ENCODE data around the gene LMO1. TPM values are rescaled to one million over a fixed set of nuclear protein-coding genes. Genes with fewer than 3 reads are reported as not detected.

Gene LMO1
- total RNA-seq, 2 experiments from 2014 or later = not detected

DNA sequence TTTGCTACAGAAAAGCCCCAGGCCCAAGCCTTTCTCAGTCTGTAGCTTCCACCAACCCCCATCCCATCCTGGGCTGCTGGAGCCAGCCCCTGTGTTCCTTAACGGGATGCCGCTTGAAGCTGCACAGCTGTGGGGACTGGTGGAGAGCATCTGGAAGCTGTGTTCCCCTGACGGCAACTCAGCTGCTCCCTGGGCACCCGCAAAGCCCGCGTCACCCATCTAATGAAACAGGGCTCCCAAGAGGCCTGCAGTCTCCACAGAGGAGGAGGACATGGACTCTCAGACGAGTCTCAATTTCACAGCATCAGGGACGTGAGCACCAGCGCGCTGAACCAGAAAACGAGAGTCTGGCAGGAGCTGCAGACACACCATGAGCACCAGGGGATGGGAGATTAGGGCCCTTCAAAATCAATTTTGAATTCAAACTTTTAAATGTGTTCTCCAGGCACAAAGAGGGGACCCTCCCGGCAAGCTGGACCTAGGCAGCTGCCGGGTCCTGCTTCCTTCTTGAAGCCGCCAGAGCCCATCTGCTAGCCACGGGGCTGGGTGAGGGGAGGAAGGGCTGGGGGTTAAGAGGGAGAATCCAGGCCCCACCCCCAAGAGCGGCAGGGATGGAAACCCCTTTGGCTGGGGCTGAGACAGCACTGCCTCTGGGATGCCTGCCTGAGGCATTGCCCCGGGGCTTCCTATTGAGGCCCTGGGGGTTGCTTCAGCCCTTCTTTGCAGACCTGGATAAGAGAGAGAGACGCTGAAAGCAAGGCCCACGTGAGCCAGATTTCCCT, 21.0 kb downstream of the LMO1 start:
- H3K27ac Mint-ChIP-seq = no peak overlapping the region
- no peaks in the 10 kb centered on the region for H3K4me1 Mint-ChIP-seq
- no peak for DNase-seq
- ChIA-PET CTCF (interaction anchor here (0.7 to 1.7 kb wide), 4 partner anchors 13 to 324 kb away, joined by 3 to 5 read pairs (median 4); partner anchors contain the start of gene LMO1), POLR2A (no interaction called here)
- H3K9me3 Mint-ChIP-seq = no peaks in the 10 kb centered on the region
- H3K36me3 Mint-ChIP-seq (ENCODE audit: low read depth) = no peaks in the 10 kb centered on the region
- H3K27me3 Mint-ChIP-seq = peaks cover 6% of the 10 kb centered on the region
- H3K4me3 Mint-ChIP-seq = no peak overlapping the region

DNA sequence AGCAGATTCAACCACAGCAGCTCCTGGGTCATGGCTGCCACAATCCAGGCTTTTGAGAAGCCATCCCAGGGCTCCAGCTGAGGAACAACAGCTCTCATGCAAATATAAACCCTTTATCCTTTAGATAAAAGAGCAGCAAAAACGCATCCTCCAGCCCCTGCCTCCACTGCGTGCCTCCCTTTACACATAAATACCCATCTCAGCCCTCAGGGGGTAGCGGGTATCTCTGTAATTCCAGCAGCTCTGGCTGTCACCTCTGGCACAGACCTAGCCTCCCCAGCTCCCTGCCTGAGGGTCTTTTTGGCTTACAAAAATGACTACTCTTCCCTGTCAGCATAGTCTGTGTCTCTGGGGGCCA, 21.6 kb downstream of the LMO1 start:
- Mint-ChIP-seq H3K9me3 (no peaks in the 10 kb centered on the region), H3K27me3 (peaks cover 6% of the 10 kb centered on the region), H3K36me3 (ENCODE audit: low read depth) (no peaks in the 10 kb centered on the region), H3K27ac (no peak overlapping the region), H3K4me3 (no peak overlapping the region), H3K4me1 (no peaks in the 10 kb centered on the region)
- DNase-seq = no peak
- POLR2A ChIA-PET = no interaction called here
- CTCF ChIA-PET = interaction anchor here (0.7 to 1.2 kb wide), 2 partner anchors 12 to 14 kb away, joined by 3 to 4 read pairs; no protein-coding TSS in a partner anchor

DNA sequence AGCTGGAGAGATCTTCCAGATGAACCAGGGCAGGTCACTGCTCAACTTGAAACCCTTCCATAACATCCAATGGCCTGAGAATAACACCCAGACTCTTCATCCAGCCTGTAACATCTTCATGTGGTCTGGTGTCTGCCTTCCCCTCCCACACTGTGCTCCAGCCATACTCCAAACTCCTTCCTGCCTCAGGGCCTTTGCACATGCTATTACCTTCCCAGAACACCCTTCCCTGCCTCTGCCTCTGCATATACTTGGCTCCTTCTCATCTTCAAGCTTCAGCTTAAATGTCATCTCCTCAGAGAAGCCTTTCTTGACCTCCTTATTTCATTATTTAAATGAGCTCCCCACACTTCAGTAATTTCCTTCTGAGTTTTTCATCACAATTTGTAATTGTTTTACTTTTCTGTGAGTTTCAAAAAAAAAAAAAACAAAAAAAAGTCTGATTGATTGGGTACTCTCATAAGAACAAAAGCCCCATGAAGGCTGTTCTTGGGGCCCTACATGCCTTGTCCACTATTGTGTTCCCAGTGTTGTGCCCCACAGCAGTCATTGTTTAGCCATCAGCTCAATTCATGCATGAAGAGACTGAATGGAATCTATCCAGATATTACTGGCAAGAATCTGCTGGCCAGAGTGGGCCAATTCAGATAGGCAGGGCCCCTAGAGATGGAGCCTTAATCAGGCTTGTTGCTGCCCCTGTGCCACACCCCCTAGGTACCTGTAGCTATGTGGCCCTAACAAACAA, 22.1 kb downstream of the LMO1 start:
- Mint-ChIP-seq H3K27ac (no peak overlapping the region), H3K36me3 (ENCODE audit: low read depth) (no peaks in the 10 kb centered on the region), H3K27me3 (peaks cover 6% of the 10 kb centered on the region), H3K9me3 (no peaks in the 10 kb centered on the region), H3K4me3 (no peak overlapping the region), H3K4me1 (no peaks in the 10 kb centered on the region)
- ChIA-PET CTCF (interaction anchor here (0.7 to 1.2 kb wide), 2 partner anchors 11 to 13 kb away, joined by 3 to 4 read pairs; no protein-coding TSS in a partner anchor), POLR2A (interaction anchor here (0.6 kb wide), 1 partner anchor 461 kb away, joined by 3 read pairs; no protein-coding TSS in a partner anchor)
- no peak for DNase-seq

DNA sequence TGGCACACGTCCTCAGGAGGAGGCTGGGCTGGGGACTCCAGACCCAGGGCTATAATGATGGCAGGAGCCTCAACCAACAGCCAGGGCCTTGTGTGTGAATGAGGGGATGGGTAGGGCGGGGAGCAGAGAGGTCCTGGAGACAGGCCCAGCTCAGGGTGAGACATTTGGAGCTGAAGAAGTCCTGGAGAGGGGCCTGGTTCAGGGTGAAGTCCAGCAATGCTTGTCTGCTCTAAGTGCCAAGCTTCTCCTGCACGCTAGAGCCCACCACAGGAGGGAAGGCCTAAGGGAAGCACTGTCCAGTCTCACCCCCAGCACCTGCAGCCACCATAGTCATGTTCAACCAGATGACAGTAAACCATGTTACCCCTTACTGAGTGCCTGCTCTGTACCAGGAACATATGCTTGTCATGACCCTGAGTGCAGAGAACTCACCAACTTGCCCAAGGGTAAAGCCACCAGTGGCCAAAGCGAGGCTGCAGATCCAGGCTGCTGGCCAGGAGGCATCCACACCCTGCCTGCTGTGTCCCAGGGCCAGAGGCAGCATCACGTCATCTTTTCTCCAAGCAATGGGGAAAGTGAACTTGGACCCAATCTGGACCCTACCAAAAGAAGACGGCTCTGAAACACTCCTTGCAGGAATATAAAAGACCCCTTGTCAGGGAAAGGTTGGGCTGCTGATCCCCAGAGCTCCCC, 24.0 kb downstream of the LMO1 start:
- POLR2A ChIA-PET = no interaction called here
- Mint-ChIP-seq H3K27ac (no peak overlapping the region), H3K9me3 (no peaks in the 10 kb centered on the region), H3K4me3 (no peak overlapping the region), H3K36me3 (ENCODE audit: low read depth) (no peaks in the 10 kb centered on the region), H3K27me3 (no peaks in the 10 kb centered on the region), H3K4me1 (peaks cover 5% of the 10 kb centered on the region)
- CTCF ChIA-PET = no interaction called here
- no peak for DNase-seq

DNA sequence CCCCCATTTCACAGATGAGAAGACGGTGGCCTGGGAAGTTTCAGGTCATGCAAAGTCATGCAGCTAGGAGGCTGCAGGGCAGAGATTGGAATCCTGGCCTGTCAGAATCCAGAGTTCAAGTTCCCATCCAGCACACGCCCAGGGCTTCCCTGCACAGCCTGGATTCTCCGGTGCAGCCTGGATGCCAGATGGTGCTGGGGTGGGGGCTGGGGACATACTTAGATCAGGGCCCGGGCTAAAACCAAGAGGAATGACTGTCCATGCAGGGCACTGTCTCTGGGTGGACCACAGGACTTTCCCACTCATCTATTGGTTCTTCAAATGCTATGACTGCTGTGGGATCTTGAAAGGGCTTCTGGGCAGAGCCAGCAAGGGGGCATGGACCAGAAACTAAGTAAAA, 24.6 kb downstream of the LMO1 start:
- H3K36me3 Mint-ChIP-seq (ENCODE audit: low read depth) = no peaks in the 10 kb centered on the region
- H3K4me3 Mint-ChIP-seq = no peak overlapping the region
- DNase-seq = no peak
- H3K9me3 Mint-ChIP-seq = no peaks in the 10 kb centered on the region
- H3K27ac Mint-ChIP-seq = no peak overlapping the region
- ChIA-PET POLR2A (no interaction called here), CTCF (no interaction called here)
- H3K27me3 Mint-ChIP-seq = no peaks in the 10 kb centered on the region
- peaks cover 5% of the 10 kb centered on the region for H3K4me1 Mint-ChIP-seq

DNA sequence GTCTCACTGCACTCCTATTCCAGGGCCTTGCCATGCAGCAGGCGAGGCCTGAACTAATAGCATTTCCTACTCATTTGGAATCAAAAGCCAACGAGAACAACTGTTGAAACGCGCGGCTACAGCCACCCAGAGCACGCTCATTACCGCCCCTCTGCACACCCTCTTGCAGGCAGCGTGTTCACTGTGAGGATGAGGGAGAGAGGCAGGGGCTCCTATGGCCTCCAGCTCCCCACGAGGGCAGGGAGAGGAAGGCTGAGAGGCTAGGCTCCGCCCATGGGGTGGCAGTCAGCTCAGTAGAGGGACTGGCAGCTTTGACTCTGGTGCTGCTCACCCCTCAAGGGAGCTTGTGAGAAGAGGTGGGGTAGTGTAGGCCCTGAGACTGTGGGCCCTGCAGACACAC, 26.2 kb downstream of the LMO1 start:
- CTCF ChIA-PET = no interaction called here
- no peak overlapping the region for H3K4me3 Mint-ChIP-seq

DNA sequence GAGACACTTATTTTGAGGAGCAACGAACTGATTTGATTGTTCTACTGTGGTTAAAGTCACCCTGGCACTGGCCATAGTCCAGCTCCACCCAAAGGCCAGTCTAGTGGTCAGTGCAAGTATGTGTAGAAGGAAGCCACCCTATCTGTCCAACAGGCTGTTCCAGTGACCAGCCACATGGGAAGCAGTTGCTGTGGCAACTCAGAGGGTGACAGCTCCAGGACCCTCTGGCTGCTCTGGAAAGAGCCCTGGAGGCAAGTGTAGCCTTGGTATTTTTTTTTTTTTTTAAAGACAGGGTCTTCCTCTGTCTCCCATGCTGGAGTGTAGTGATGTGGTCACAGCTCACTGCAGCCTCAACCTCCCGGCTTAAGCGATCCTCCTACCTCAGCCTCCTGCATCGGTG, 27.8 kb downstream of the LMO1 start:
- Mint-ChIP-seq H3K4me3 (no peak overlapping the region), H3K9me3 (no peaks in the 10 kb centered on the region), H3K36me3 (ENCODE audit: low read depth) (no peaks in the 10 kb centered on the region), H3K4me1 (peaks cover 5% of the 10 kb centered on the region), H3K27me3 (no peaks in the 10 kb centered on the region), H3K27ac (no peak overlapping the region)
- DNase-seq = no peak
- ChIA-PET POLR2A (no interaction called here), CTCF (no interaction called here)

More for the DNA sequence above, 26.2 kb downstream of the LMO1 start:
- Mint-ChIP-seq H3K27me3 (no peaks in the 10 kb centered on the region), H3K36me3 (ENCODE audit: low read depth) (no peaks in the 10 kb centered on the region), H3K4me1 (peaks cover 5% of the 10 kb centered on the region), H3K27ac (no peak overlapping the region), H3K9me3 (no peaks in the 10 kb centered on the region)
- no peak for DNase-seq
- POLR2A ChIA-PET = no interaction called here

DNA sequence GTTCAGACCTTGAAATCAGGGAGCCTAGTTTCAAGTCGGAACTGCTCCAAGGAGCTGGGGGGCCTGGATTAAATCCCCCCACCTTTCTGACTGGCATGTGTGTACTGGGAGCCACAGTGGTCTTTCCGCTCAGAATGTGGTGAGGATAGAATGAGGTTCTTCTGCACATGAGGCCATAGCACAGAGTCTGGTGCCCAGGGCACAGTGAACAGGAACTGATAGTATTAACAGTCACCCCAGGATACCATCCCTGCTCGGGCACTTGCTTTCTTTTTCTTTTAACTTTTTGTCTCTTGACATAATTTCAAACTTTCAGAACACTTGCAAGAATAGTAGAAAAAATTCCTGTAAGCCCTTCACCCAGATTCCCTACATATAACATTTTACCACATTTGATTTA, 28.8 kb downstream of the LMO1 start:
- H3K27ac Mint-ChIP-seq = no peak overlapping the region
- no peaks in the 10 kb centered on the region for H3K36me3 Mint-ChIP-seq (ENCODE audit: low read depth)
- ChIA-PET POLR2A (no interaction called here), CTCF (no interaction called here)
- H3K4me3 Mint-ChIP-seq = no peak overlapping the region
- DNase-seq = no peak
- peaks cover 5% of the 10 kb centered on the region for H3K4me1 Mint-ChIP-seq
- H3K27me3 Mint-ChIP-seq = no peaks in the 10 kb centered on the region
- H3K9me3 Mint-ChIP-seq = no peaks in the 10 kb centered on the region

DNA sequence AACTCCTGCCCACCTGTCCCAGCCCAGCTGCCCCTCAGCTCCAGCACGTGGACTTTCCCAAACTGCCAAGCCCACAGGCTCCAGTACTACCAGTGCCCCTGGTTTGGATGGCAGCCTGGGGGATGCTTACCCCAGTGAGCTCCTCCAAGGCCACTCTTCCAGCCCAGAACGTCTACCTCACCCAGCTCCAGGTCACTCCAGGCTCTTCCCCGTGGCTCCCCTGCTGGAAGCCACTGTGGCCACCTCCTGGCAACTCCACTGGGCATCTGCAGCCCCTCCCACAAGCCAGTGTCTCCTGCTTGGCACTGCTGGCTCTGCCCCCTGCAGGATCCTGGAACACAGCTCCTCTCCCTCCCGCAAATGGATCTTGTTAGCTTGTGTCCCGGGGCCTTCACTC, 29.3 kb downstream of the LMO1 start:
- no peak overlapping the region for H3K27ac Mint-ChIP-seq
- H3K9me3 Mint-ChIP-seq = no peaks in the 10 kb centered on the region

DNA sequence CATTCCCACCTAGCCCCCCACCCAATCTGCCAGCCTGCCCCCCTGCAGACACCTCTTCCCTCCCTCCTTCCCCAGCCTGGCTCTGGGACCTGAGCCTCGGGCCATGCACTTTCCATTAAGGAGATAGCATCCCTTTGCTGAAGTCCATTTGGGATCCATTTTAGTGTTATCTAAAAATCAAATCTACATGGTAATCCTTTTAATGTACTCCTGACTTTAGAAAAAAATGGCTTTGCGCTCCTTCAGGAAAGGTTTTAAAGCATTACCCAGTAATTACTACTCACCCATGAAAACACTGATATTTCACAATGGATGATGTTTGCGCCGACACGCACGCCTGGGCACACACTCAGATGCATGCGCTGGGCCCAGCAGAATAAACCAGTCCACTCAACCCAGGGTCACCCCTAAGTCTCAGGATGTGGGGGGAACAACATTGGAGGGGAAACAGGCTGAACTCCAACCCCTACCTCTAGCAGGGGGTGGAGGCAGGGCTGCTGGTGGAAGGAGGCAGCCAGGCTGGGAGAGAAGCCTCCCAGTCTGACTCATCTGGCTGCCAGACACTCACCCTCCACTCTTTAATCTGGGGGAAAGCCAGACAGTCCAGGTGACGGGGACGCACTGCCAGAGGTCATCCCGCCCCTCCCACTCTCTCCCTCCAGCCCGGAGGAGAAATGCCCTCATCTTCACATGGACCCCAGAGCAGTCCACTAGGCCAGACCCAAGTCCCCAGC, 29.8 kb downstream of the LMO1 start:
- H3K27ac Mint-ChIP-seq = no peak overlapping the region
- H3K9me3 Mint-ChIP-seq = no peaks in the 10 kb centered on the region
- no peaks in the 10 kb centered on the region for H3K27me3 Mint-ChIP-seq
- H3K4me3 Mint-ChIP-seq = no peak overlapping the region
- no peaks in the 10 kb centered on the region for H3K36me3 Mint-ChIP-seq (ENCODE audit: low read depth)
- ChIA-PET CTCF (no interaction called here), POLR2A (no interaction called here)
- peaks cover 5% of the 10 kb centered on the region for H3K4me1 Mint-ChIP-seq
- DNase-seq = no peak

More for the DNA sequence above, 29.3 kb downstream of the LMO1 start:
- H3K4me1 Mint-ChIP-seq = peaks cover 5% of the 10 kb centered on the region
- no peaks in the 10 kb centered on the region for H3K27me3 Mint-ChIP-seq
- no peak for DNase-seq
- H3K36me3 Mint-ChIP-seq (ENCODE audit: low read depth) = no peaks in the 10 kb centered on the region
- H3K4me3 Mint-ChIP-seq = no peak overlapping the region
- CTCF ChIA-PET = no interaction called here
- POLR2A ChIA-PET = no interaction called here

DNA sequence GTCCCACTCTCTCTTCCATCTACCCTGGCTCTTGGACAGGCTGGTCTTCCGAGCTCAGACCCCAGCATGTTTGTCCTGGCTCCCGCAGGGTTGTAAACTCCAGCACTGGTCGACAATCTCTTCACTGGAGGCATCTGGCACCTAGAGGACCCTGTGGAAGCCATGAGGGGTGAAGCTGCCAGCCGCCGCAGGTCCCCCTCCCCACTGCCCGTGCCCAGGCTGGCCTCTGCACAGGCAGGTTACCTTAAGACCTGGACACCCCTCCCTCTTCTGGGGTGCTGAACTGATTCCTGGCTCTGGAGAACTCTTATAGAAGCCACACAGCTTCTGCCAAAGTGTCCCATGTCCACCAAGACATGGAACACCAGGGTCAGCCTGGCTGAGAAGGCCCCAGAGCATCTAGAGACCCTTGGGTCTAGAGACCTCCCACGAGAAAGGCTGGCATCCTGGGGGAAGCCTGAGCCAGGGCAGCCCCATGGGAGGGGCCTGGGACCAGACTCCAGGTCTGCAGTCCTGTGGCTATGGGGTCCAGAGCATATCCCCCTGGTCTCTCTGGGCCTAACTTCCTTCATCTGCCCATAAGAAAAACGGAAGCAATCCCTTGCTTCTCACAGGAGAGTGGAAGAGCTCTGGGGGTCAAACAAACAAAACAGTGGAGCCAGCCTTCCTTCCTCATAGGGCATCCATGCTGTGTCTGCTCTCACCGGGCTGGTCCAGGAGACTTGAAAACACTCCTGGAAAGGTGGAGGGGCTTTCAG, 30.6 kb downstream of the LMO1 start:
- ChIA-PET POLR2A (no interaction called here), CTCF (no interaction called here)
- DNase-seq = no peak

DNA sequence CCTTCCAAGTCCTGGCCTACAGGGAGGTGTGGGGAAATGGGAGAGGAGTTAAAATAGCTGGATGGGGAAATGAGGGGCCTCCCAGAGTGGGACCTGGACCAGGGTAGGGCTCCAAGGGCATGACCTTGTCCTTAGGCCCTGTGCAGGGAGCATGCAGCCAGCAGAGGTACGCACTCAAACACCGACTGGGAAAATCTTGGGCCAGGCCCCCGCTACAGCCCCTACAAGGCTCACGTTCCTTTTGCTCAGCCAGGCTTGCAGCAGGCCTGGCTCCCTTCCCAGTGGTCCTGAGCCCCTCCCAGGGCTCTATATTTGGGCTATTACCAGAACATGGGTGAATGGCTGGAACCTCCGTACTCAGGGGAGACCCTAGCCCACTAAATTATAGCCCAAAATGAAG, 31.3 kb downstream of the LMO1 start:
- no peak overlapping the region for H3K4me3 Mint-ChIP-seq
- H3K9me3 Mint-ChIP-seq = no peaks in the 10 kb centered on the region

More for the DNA sequence above, 30.6 kb downstream of the LMO1 start:
- Mint-ChIP-seq H3K36me3 (ENCODE audit: low read depth) (no peaks in the 10 kb centered on the region), H3K27ac (no peak overlapping the region), H3K4me1 (peaks cover 5% of the 10 kb centered on the region), H3K4me3 (no peak overlapping the region), H3K9me3 (no peaks in the 10 kb centered on the region), H3K27me3 (no peaks in the 10 kb centered on the region)

More for the DNA sequence above, 31.3 kb downstream of the LMO1 start:
- POLR2A ChIA-PET = no interaction called here
- CTCF ChIA-PET = interaction anchor here (1.0 kb wide), 1 partner anchor 31 kb away, joined by 3 read pairs; the partner anchor contains the start of gene LMO1
- DNase-seq = no peak
- H3K27me3 Mint-ChIP-seq = no peaks in the 10 kb centered on the region
- no peaks in the 10 kb centered on the region for H3K36me3 Mint-ChIP-seq (ENCODE audit: low read depth)
- H3K27ac Mint-ChIP-seq = no peak overlapping the region
- H3K4me1 Mint-ChIP-seq = peaks cover 5% of the 10 kb centered on the region

All from activated CD4-positive, alpha-beta T cell treated with anti-CD3 and anti-CD28 coated beads, Interleukin-2, amount 10 ng/mL, durations not matched to agents 7 days and 5 days (primary cell).